ENCODE data around the gene PRM1. TPM values are rescaled to one million over a fixed set of nuclear protein-coding genes. Genes with fewer than 3 reads are reported as not detected.

The PRM1 gene
- total RNA-seq, 1 experiment from 2014 or later: not detected

DNA sequence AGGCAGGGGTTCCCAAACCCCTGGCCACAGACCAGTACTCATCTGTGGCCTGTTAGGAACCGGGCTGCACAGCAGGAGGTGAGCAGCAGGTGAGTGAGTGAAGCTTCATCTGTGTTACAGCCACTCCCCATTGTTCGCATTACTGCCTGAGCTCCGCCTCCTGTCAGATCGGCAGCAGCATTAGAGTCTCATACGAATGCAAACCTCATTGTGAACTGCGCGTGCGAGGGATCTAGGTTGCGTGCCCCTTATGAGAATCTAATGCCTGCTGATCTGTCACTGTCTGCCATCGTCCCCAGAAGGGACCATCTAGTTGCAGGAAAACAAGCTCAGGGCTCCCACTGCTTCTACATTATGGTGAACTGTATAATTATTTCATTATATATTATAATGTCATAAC lies 39.0 kb upstream of the PRM1 start:
- H3K36me3 ChIP-seq: no peaks in the 10 kb centered on the region
- H3K4me3 ChIP-seq: no peak overlapping the region
- no peaks in the 10 kb centered on the region for H3K27me3 ChIP-seq
- H3K9me3 ChIP-seq (replicated peaks): no peaks in the 10 kb centered on the region
- H3K27ac ChIP-seq: no peak overlapping the region
- DNase-seq: no peak
- H3K4me1 ChIP-seq: peaks cover 20% of the 10 kb centered on the region

DNA sequence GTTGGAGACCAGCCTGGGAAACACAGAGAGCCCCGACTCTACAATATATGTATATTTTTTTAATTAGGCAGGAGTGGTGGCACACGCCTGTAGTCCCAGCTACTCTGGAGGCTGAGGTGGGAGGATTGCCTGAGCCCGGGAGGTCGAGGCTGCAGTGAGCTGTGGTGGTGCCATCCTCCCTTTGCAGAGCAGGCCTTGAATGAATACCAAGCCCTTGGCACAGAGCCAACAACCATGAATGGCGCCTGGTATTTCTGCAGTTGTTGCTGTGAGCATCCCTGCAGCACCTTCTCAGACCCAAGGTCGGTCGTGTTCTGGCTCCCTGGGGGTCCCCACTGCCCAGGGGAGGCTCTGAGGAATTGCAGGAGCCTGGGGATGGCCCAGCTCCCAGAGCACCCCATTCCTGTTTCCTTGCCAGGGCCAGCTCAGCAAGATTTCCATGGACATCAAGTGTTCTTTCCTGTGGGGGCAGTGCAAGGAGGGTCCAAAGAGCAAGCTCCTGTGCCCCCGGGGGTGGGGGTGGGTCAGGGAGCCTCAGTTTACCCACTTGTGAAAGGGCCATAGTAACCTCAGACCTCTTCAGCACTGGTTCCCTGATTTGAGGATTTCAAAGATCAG lies 38.5 kb upstream of the PRM1 start:
- no peaks in the 10 kb centered on the region for H3K36me3 ChIP-seq
- no peak overlapping the region for H3K27ac ChIP-seq
- no peak overlapping the region for H3K4me3 ChIP-seq
- peaks cover 24% of the 10 kb centered on the region for H3K4me1 ChIP-seq
- no peaks in the 10 kb centered on the region for H3K9me3 ChIP-seq (replicated peaks)
- no peaks in the 10 kb centered on the region for H3K27me3 ChIP-seq
- DNase-seq: peak; percentile 50 to 69

DNA sequence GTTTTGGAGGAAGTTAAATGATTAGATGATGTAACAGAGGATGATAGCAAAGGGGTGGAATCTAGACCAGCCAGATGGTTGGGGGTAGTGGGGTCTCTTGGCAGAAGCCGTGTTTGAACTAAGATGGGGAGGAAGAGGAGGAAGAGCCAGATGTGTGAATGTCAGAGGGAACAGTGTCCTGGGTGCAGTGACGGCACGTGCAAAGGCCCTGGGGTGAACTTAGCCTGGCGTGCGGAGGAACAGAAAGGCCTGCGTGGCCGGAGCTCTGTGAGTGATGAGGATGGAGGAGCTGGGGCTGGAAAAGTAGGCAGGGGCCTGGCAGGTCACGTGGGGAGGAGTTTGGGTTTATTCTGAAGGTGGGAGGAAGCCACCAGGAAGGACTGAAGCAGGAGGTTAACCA lies 37.7 kb upstream of the PRM1 start:
- no peak for DNase-seq
- H3K27ac ChIP-seq: no peak overlapping the region
- H3K27me3 ChIP-seq: no peaks in the 10 kb centered on the region
- no peaks in the 10 kb centered on the region for H3K36me3 ChIP-seq
- peaks cover 28% of the 10 kb centered on the region for H3K4me1 ChIP-seq
- H3K9me3 ChIP-seq (replicated peaks): no peaks in the 10 kb centered on the region
- no peak overlapping the region for H3K4me3 ChIP-seq

DNA sequence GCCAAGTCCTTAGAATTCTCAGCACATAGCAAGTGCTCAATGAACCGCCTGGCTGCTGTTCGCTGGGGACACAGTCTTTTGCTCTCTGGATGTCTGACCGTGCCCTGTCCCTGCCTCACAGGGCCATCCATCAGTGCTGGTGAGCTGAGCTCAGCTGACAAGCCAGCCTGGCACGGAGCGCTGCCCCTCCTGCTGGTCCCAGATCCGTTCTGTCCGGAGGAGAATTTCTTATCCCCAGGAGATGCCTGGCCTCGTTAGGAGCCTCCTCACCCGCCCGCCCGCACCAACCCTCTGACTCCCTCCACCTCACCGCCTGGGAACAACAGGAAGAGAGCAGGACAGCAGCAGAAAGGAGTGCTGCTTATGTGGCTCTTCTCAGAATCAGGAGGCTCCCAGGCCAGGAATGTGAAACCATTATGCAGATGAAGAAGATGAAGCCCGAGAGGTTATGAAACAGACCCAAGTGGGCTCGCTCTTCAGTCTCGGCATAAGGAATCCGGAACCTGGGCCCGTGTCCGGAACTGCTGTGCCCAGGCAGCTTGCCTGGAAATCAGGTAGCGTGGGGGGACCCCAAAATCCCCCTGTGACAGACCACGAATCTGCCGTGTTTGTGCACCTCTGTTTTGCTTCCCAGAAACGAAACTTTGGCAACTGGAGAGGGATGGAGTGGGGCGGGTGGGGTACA lies 35.3 kb upstream of the PRM1 start:
- Histone ChIP-seq H3K9me3 (replicated peaks) (no peaks in the 10 kb centered on the region), H3K27me3 (no peaks in the 10 kb centered on the region), H3K4me1 (peaks cover 43% of the 10 kb centered on the region), H3K36me3 (no peaks in the 10 kb centered on the region), H3K4me3 (no peak overlapping the region; the same call in 1 of the 2 replicates), H3K27ac (peak overlapping the region; percentile 41; the same call in 1 of the 2 replicates)
- peak; percentile 36 to 51 for DNase-seq

DNA sequence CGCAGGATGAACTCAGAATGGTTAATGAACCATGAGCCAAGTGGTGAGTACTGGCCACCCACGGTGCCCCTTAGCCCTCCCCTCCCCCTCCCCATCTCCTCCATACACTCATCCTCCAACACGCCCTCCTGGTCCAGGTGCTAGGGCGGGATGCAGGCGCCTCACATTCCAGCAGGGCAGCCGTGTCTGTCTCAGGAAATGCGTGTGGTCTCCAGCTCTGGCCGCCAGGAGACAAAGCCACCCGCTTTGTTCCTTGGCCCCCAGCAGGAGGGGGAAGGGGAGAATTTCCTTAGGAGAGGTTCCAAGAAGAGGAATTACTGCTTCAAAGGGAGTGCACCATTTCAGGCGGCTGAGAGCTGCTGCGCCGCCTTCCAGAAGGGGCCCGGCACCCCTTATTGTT lies 34.4 kb upstream of the PRM1 start:
- DNase-seq: peak; percentile 89 to 91
- H3K4me1 ChIP-seq: peaks cover 43% of the 10 kb centered on the region
- no peaks in the 10 kb centered on the region for H3K27me3 ChIP-seq

DNA sequence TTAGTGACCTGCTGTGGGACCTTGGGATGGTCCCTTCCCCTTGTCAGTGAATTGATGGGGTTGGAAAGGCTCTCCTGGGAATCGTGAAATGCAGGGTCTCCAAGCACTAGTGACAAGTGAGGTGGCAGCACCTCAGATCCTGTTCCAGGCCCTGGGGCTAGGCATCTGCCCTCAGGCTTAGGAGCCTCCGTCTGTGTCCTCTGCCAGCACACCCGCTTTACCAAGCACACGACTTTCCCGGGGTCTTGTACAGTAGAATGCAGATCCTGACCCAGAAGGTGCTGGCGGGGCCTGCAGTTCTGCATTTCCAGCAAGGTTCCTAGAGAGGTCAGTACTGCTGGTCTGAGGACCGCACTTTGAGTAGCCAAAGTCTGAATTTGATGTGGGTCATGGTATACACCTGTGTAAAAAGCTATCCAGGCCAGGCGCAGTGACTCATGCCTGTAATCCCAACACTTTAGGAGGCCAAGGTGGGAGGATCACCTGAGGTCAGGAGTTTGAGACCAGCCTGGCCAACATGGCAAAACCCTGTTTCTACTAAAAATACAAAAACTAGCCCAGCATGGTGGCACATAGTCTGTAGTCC lies 33.3 kb upstream of the PRM1 start:
- Histone ChIP-seq H3K4me3 (no peak overlapping the region), H3K27me3 (no peaks in the 10 kb centered on the region), H3K9me3 (replicated peaks) (no peaks in the 10 kb centered on the region), H3K27ac (no peak overlapping the region; the same call in 1 of the 2 replicates), H3K4me1 (peaks cover 43% of the 10 kb centered on the region), H3K36me3 (no peaks in the 10 kb centered on the region)
- no peak for DNase-seq

More for the DNA sequence above, 34.4 kb upstream of the PRM1 start:
- Histone ChIP-seq H3K9me3 (replicated peaks) (no peaks in the 10 kb centered on the region), H3K4me3 (no peak overlapping the region), H3K27ac (peak overlapping the region; percentile 41; the same call in 1 of the 2 replicates), H3K36me3 (no peaks in the 10 kb centered on the region)

DNA sequence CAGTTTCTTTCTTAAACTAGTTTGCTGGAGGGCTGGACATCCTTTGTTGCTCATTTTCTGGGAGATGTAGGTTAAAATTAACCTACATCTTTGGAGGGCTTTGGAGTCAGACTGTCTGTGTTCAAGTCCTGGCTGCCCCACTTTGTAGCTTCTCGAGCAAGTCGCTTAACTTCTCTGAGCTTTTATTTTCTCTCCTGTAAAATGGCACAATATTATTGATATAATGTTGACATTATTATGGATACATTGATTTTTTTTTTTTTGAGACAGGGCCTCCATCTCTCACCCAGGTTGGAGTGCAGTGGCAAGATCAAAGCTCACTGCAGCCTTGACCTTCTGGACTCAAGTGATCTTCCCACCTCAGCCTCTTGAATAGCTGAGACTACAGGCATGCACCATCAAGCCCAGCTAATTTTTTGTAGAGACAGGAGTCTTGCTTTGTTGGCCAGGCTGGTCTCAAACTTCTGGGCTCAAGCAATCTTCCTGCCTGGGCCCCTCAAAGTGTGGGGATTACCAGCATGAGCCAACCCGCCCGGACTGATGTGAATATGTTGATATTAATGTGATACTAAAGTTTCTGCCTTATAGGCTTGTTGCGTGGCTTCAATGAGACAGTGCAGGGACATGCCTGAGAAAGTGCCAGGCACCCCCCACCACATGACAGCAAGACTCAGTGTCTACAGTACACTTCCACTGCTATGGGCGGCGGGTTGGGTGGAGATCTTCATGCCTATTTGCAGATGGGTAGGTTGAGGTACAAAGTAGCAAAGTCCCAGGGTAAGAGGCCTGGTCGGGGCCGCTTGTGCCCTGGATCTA lies 32.6 kb upstream of the PRM1 start:
- Histone ChIP-seq H3K27me3 (no peaks in the 10 kb centered on the region), H3K27ac (no peak overlapping the region), H3K9me3 (replicated peaks) (no peaks in the 10 kb centered on the region), H3K4me3 (no peak overlapping the region), H3K36me3 (no peaks in the 10 kb centered on the region), H3K4me1 (peaks cover 43% of the 10 kb centered on the region)
- no peak for DNase-seq

DNA sequence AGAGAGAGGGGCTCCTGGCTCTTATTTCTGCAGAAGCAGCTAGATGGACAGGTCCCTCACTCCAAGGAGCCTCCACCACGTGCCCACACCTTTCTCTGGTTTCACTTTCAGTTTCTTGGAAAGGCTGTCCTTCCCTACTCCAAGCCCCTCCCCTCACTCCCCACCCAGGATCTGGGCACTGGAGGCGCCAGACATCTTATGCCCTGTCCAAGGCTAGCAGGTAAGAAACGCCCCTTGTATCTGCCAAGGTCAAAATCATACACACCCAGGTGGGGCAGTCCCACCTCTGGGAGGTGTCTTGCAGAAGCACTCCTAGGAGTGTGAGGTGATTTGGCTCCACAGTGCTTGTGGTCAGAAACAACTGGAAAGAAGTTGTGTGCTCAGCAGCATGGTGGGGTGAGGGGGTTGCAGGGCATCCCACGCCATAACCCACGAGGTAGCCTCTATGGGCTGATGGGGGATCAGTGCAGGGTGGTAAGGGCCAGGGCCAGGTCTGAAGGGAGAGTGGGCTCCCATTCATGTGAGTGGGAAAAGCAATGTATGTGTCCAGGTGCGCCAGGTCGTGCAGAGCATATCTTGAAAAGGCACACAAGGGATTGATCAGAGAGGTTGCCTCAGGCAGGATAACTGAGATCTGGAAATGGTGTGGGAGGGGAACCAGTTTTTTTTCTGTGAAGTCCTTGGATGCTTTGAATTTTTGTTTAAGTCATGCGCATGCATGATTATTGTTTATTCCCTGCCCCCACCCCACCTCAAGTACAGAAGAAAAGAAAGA lies 31.8 kb upstream of the PRM1 start:
- no peaks in the 10 kb centered on the region for H3K36me3 ChIP-seq
- H3K27ac ChIP-seq: no peak overlapping the region
- H3K27me3 ChIP-seq: no peaks in the 10 kb centered on the region
- no peak overlapping the region for H3K4me3 ChIP-seq
- DNase-seq: no peak
- no peaks in the 10 kb centered on the region for H3K9me3 ChIP-seq (replicated peaks)
- peaks cover 43% of the 10 kb centered on the region for H3K4me1 ChIP-seq

DNA sequence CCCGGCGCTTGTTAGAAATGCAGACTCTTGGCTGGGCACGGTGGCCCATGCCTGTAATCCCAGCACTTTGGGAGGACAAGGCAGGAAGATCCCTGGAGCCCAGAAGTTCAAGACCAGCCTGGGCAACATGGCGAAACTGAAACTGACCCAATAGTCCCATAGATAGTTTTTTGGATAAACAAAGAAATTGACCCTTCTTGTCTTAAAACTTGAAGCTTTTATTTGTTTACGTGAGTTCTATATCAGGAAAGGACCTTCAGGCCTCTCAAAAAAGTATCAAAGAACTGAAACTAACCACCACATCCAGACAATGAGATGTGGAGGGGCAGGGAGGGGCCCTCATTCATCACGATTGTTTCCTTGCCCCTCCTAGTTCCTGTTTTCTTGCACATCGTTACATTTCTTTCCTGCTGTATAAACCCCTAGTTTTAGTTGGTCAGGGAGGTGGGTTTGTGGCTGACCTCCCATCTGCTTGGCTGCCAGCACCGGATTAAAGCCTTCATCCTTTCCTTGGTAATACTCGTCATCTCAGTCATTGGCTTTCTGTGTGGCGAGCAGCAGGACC lies 29.9 kb upstream of the PRM1 start:
- no peak for DNase-seq
- Histone ChIP-seq H3K4me3 (no peak overlapping the region), H3K4me1 (peaks cover 35% of the 10 kb centered on the region), H3K9me3 (replicated peaks) (no peaks in the 10 kb centered on the region), H3K27me3 (no peaks in the 10 kb centered on the region), H3K27ac (no peak overlapping the region), H3K36me3 (no peaks in the 10 kb centered on the region)

DNA sequence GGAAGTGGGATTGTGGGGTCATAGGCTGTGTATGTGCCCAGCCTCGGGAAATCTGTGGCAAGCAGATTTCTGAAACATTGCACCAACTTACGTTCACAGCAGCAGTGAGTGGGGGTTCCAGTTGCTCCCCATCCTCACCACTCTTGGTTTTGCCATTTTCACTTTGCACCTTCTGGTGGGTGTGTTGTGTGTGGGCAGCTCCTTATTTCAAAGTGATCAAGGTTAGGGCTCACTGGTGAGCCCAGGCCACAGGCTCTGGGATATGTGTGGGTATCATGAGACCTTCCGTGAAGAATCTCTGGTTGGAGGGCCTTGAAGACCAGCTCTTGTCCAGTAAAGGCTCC lies 29.5 kb upstream of the PRM1 start:
- Histone ChIP-seq H3K4me3 (no peak overlapping the region), H3K27me3 (no peaks in the 10 kb centered on the region), H3K27ac (no peak overlapping the region), H3K4me1 (peaks cover 32% of the 10 kb centered on the region), H3K9me3 (replicated peaks) (no peaks in the 10 kb centered on the region), H3K36me3 (no peaks in the 10 kb centered on the region)
- no peak for DNase-seq

DNA sequence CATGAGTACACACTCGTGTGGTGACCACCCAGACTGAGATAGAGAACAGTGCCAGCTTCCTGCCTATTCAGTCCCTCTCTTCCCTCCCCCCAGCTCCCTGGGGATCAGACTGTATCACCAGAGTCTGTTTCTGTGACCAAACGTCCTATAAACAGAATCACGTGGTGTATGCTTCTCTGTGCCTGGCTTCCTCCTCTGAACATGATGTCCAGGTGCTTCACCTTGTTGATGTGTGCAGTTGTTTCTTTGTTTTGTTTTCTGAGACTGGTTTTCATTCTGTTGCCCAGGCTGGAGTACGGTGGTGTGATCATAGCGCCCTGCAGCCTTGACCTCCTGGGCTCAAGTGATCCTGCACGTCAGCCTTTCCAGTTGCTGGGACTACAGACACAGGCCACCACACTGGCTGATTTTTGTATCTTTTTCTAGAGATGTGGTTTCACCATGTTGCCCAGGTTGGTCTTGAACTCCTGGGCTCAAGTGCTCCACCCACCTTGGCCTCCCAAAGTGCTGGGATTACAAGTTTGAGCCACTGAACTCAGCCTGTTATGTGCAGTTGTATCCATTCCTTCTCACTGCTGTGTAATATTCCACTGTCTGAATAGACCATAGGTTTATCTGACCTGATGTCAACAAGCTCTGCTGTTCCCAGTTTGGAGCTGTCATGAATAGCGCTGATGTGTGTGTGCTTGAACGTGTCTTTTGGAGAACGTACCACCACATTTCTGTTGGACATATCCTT lies 28.9 kb upstream of the PRM1 start:
- Histone ChIP-seq H3K4me1 (peaks cover 26% of the 10 kb centered on the region), H3K4me3 (no peak overlapping the region), H3K27ac (no peak overlapping the region), H3K27me3 (no peaks in the 10 kb centered on the region), H3K9me3 (replicated peaks) (no peaks in the 10 kb centered on the region), H3K36me3 (no peaks in the 10 kb centered on the region)
- peak; percentile 48 to 55 for DNase-seq

DNA sequence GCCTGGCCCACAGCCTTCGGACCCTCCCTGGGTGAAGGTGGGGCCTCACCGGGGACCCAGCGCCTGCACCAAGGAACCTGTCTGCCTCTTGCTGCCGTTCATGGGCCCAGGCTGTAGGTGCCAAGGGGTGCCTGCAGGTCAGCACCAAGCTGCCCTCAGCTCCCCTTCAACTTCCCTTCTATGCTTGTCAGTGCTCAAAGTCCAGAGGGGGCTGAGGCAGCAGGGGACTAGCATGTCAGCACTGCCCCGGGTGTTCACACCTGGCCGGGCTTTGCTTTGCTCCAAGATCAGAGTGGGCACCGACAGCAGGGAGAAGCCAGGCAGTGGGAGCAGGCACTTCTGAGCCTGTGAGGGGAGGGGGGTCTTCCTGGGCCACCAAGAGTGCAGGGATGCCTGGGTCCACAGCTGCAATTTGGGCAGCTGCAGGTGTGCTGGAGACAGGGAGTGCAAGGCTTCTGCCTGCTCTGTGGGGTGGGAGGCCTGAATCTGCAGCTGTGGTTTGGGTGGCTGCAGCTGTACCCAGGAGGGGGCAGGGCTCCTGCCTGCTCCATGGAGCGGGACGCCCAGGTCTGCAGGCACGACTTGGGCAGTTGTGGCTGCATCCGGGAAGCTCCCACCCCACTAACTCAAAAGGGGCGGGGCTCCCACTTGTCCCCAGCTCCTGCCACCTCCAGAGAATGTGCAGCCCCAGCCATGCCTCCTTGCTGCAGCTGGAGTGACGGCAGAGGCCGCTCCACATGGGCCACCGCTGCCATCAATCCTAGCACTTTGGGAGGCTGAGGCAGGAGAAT lies 27.6 kb upstream of the PRM1 start:
- no peaks in the 10 kb centered on the region for H3K36me3 ChIP-seq
- H3K4me1 ChIP-seq: peaks cover 17% of the 10 kb centered on the region; the same call in 1 of the 2 replicates
- H3K9me3 ChIP-seq (replicated peaks): no peaks in the 10 kb centered on the region
- no peak overlapping the region for H3K27ac ChIP-seq
- peak; percentile 69 to 72 for DNase-seq
- no peak overlapping the region for H3K4me3 ChIP-seq
- H3K27me3 ChIP-seq: no peaks in the 10 kb centered on the region
